GM12873 (cell line): ENCODE measurements around the gene STX18.
A peak's percentile ranks its signal among the peaks of the same experiment; 100 is the strongest.

ENCODE experiments used
- CTCF ChIP-seq: IDR thresholded peaks from 2 replicates; pipeline ENCODE4 v1.5.1; 2012; ENCODE audit warnings: low read depth, mild to moderate bottlenecking, moderate library complexity, low read length, control low read depth; ENCODE audit not compliant: insufficient read depth; ENCODE audit errors: missing control alignments

STX18 gene

GRCh38 chr4:4532371-4533154 lies 9.3 kb downstream of the STX18 start:
- no peak for TF ChIP-seq CTCF

GRCh38 chr4:4529392-4529791 lies 12.5 kb downstream of the STX18 start:
- no peak for TF ChIP-seq CTCF

- no peak for TF ChIP-seq CTCF
Measured at GRCh38 chr4:4526401-4526800, 15.4 kb downstream of the STX18 start.

- peak; percentile 50 for TF ChIP-seq CTCF
Measured at GRCh38 chr4:4524364-4524763, 17.5 kb downstream of the STX18 start.

- TF ChIP-seq CTCF: no peak
Measured at GRCh38 chr4:4521731-4522130, 20.1 kb downstream of the STX18 start.

GRCh38 chr4:4521136-4521535 lies 20.7 kb downstream of the STX18 start:
- no peak for TF ChIP-seq CTCF

- TF ChIP-seq CTCF: peak; percentile 39
Measured at GRCh38 chr4:4519297-4519894, 22.5 kb downstream of the STX18 start.
